Measurements from ENCODE around the gene IER5L. TPM values are rescaled to one million over a fixed set of nuclear protein-coding genes. Genes with fewer than 3 reads are reported as not detected.
"Not testable (repeated sequence)": the region's sequence is repeated elsewhere in the genome, so short reads cannot be mapped to it uniquely, and the experiment has no call there.

The IER5L gene
- total RNA-seq, 6 donors from 2014 or later = 3.7 to 17.0 (median 10.3) TPM

DNA sequence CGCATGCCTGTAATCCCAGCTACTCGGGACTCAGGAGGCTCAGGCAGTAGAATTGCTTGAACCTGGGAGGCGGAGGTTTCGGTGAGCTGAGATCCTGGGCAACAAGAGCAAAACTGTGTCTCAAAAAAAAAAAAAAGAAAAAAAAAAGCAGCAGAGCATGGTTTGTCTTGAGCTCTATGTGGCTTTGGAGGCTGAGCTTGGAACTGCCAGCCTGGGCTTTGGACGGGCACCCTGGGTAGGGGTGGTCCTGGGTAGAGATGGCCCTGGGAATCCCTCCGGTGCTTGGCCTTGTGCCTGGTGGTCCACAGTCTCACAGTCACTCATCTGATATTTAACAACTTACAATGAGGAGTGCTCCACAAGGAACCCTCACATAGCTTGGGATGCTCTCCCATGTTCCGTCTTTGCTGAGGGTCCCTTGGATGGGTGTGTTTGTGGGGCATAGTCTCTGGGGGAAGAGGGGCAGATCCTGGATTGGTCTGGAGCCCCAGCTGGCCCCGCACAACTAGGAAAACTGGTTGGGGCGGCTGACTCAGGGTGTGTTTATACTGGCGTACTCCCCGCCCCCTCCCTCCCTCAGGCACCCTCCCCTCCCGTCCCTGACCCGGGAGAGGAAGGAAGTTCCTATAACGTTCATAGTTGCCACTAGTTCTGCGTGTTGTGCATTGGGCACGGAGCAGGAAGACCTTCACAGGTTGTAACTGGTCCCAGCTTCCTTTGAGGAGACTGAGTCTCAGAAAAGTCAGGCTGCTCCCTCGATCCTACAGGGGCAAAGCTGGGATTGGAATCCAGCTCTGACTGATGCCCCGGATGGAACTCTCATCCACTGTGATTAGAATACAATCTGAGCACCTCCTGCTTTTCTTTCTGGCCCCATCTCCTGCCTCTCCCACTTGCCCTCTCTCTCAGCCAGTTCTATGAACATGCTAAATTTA is 11.2 kb downstream of the IER5L start:
- WGBS, 2 donors = 15 to 27% methylated on average over 9 to 18 of the region's 18 CpGs
- Histone ChIP-seq H3K27me3 (no peaks in the 10 kb centered on the region), H3K4me3 (peak overlapping the region in 3 of 4 donors; percentile 13 to 42 (median 41)), H3K27ac (peak overlapping the region; percentile 68 to 85 (median 82)), H3K9me3 (no peaks in the 10 kb centered on the region), H3K4me1 (peaks cover 21 to 33% (median 24%) of the 10 kb centered on the region in 4 donors), H3K36me3 (no peaks in the 10 kb centered on the region)
- TF ChIP-seq EP300 (IDR thresholded peaks at IDR 0.05) (no peak), POLR2AphosphoS5 (IDR thresholded peaks at IDR 0.05) (peak; percentile 70 to 72), POLR2A (IDR thresholded peaks at IDR 0.05) (peak in 2 of 4 donors; percentile 43 to 63)
- TF ChIP-seq, protein P1, sequence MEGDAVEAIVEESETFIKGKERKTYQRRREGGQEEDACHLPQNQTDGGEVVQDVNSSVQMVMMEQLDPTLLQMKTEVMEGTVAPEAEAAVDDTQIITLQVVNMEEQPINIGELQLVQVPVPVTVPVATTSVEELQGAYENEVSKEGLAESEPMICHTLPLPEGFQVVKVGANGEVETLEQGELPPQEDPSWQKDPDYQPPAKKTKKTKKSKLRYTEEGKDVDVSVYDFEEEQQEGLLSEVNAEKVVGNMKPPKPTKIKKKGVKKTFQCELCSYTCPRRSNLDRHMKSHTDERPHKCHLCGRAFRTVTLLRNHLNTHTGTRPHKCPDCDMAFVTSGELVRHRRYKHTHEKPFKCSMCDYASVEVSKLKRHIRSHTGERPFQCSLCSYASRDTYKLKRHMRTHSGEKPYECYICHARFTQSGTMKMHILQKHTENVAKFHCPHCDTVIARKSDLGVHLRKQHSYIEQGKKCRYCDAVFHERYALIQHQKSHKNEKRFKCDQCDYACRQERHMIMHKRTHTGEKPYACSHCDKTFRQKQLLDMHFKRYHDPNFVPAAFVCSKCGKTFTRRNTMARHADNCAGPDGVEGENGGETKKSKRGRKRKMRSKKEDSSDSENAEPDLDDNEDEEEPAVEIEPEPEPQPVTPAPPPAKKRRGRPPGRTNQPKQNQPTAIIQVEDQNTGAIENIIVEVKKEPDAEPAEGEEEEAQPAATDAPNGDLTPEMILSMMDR (IDR thresholded peaks at IDR 0.05) = no peak
- peak; percentile 82 to 89 for ATAC-seq (ENCODE audit: low FRiP score in 2 of 2)
- DNase-seq = peak in 1 of 2 donors; percentile 91

DNA sequence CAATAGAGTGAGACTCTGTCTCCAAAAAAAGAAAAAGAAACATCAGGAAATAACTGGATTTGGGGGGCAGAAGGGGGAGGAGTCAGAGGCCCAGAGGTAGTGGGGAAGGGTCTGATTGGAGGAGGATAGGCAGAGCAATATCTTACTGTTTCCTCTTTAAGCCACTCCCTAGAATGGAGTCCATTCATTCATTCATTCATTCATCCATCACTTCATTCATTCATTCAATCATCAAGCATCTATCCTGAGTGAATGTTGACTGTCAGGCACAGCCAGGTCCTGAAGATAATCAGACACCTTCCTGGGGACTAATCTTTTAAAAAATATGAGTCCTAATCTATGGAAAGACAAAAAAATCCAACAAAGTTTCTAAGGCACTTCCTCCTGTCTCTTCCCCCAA is 12.9 kb downstream of the IER5L start:
- Histone ChIP-seq H3K9me3 (no peaks in the 10 kb centered on the region), H3K36me3 (no peaks in the 10 kb centered on the region), H3K4me3 (no peak overlapping the region), H3K27ac (no peak overlapping the region), H3K27me3 (no peaks in the 10 kb centered on the region), H3K4me1 (peaks cover 21 to 33% (median 24%) of the 10 kb centered on the region in 4 donors)
- ATAC-seq (ENCODE audit: low FRiP score in 2 of 2) (no peak), DNase-seq (no peak)
- TF ChIP-seq EP300 (IDR thresholded peaks at IDR 0.05) = no peak
- TF ChIP-seq, protein P1 (IDR thresholded peaks at IDR 0.05) = no peak

DNA sequence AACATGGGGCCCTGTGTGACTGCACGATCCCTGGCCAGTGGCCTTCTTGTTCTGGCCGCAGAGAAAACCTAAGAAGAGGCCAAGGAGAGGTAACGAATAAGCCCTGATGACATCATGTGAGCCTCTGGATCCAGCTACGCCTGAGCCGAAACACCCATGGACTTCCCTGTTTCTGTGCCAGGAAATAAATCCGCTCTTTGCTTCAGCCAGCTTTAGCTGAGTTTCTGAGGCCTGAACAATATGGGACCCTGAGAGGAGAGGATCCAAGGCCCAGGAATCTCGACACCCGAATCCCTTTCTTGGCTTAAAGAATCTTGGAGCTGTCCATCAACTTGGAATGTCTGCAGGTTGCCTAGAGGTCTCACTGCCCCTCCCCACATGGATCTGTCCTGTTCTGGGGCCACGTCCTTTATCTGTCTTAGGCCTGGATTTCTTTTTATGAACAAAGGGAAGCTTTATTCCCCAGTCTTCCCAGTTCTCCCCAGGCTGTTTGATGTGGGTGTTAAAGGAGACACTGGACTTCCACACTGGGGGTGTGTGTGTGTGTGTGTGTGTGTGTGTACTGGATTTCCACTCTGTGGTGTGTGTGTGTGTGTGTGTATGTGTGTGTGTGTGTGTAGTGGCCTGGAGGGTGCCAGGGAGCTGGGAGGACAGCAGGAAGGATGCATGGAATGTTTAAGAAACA is 13.7 kb downstream of the IER5L start:
- ATAC-seq (ENCODE audit: low FRiP score in 2 of 2) (peak in 1 of 2 donors; percentile 76), DNase-seq (no peak)
- Histone ChIP-seq H3K27ac (peak overlapping the region in 2 of 4 donors; percentile 31 to 58), H3K36me3 (no peaks in the 10 kb centered on the region), H3K4me1 (peaks cover 21 to 33% (median 24%) of the 10 kb centered on the region in 4 donors), H3K9me3 (no peaks in the 10 kb centered on the region), H3K4me3 (no peak overlapping the region), H3K27me3 (no peaks in the 10 kb centered on the region)
- no peak for TF ChIP-seq POLR2A (IDR thresholded peaks at IDR 0.05)
- no peak for TF ChIP-seq EP300 (IDR thresholded peaks at IDR 0.05)
- TF ChIP-seq, protein P1 (IDR thresholded peaks at IDR 0.05) = no peak
- TF ChIP-seq POLR2AphosphoS5 (IDR thresholded peaks at IDR 0.05) = no peak
- WGBS, 2 donors = 69% methylated on average over 3 to 9 of the region's 9 CpGs

DNA sequence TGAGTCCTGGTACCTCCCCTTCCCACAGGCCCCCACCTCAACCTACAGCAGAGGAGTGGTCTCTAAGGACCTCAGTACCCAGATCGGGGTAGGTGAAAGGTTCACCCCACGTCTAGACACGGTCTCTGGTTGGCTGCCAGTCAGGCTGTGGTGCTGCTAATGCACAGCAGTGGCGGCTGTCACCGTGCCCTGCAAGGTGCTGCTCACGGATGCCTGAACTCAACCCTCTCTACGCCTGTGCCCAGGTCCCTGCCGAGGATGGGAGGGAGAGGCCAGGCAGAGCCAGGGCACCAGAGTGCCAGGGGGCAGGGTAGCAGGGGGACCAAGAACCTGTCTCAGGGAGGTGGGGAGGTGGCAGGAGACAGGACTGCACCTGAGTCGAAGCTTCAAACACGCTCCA is 14.3 kb downstream of the IER5L start:
- no peak overlapping the region for H3K4me3 ChIP-seq
- no peaks in the 10 kb centered on the region for H3K9me3 ChIP-seq
- TF ChIP-seq, protein P1 (IDR thresholded peaks at IDR 0.05) = no peak
- TF ChIP-seq POLR2AphosphoS5 (IDR thresholded peaks at IDR 0.05) = no peak
- no peak for TF ChIP-seq POLR2A (IDR thresholded peaks at IDR 0.05)
- no peak for TF ChIP-seq EP300 (IDR thresholded peaks at IDR 0.05)
- H3K36me3 ChIP-seq = no peaks in the 10 kb centered on the region
- H3K4me1 ChIP-seq = peaks cover 21 to 33% (median 24%) of the 10 kb centered on the region in 4 donors
- no peak for DNase-seq
- 94 to 100% methylated on average over 2 to 6 of the region's 10 CpGs for WGBS, 2 donors
- peak overlapping the region in 3 of 4 donors; percentile 31 to 58 (median 36) for H3K27ac ChIP-seq
- ATAC-seq (ENCODE audit: low FRiP score in 2 of 2) = no peak
- no peaks in the 10 kb centered on the region for H3K27me3 ChIP-seq

DNA sequence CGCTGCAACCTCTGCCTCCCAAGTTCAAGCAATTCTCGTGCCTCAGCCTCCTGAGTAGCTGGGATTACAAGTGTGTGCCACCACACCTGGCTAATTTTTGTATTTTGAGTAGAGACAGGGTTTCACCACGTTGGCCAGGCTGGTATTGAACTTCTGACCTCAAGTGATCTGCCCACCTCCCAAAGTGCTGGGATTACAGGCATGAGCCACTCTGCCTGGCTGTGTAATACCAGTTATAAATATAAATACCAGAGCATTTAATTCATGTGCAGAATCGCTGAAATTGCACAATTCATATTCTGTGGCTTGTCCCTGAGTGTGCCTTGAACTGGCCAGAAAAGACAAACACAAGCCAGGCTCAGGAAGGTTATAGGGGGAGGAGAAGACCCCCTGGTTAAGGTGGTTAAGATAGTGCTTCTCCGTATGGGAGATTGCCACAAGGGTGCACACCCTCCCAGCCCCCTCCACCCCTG is 14.8 kb downstream of the IER5L start:
- H3K27me3 ChIP-seq; ATAC-seq (ENCODE audit: low FRiP score in 2 of 2); DNase-seq; H3K4me3 ChIP-seq; H3K36me3 ChIP-seq; H3K9me3 ChIP-seq: not testable (repeated sequence)
- Histone ChIP-seq H3K27ac (peak overlapping the region in 2 of 4 donors; percentile 31 to 58), H3K4me1 (peaks cover 18 to 28% (median 20%) of the 10 kb centered on the region in 4 donors)
- WGBS, 2 donors = 75 to 81% methylated on average over 5 of the region's 5 CpGs
